Astrocyte of the cerebellum (primary cell): Measurements from ENCODE around the gene SIT1.
A peak's percentile ranks its signal among the peaks of the same experiment; 100 is the strongest.

ENCODE experiments used
- DNase-seq: peaks from one replicate; pipeline ENCODE4 v3.0.0-alpha.2; 2011; ENCODE audit warnings: low read depth
- H3K4me3 ChIP-seq: 2 replicates; pipeline ENCODE4 v1.5.1; 2011; ENCODE audit warnings: mild to moderate bottlenecking, low read depth, low read length, moderate library complexity
- CTCF ChIP-seq: IDR thresholded peaks from 2 replicates; pipeline ENCODE4 v1.5.1; 2012; ENCODE audit warnings: low read length, low read depth, moderate library complexity, mild to moderate bottlenecking; ENCODE audit errors: missing control alignments
- in situ Hi-C: cut with HindIII; loops from 2 replicates; pipeline ENCODE4 v1.10.0; 2017; ENCODE audit warnings: low sequenced_read_pairs

The SIT1 gene

GRCh38 chr9:35666549-35666948, 15.8 kb upstream of the SIT1 start:
- TF ChIP-seq CTCF, result no peak
- DNase-seq, result no peak
- no peak overlapping the region for H3K4me3 ChIP-seq
- in situ Hi-C loops, result no loop called here

DNA sequence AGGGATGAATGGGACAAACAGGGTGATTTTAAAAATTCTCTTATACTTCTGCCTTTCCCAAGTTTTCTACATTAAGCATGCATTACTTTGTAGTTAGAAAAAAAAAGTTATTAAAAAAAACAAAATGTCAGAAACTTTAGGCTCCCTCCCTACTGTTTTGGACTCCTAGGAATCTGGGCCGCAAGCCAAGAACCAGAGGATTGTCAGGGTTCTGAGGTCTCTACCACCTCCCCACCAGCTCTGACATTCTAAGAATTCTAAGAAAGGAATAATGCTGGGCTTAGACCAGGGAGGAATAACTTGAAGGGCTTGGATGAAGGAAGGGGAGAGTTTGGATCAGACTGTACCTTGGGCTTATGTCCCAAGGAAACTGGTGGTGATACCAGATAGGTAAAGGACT, 15.3 kb upstream of the SIT1 start:
- no peak for DNase-seq
- no peak overlapping the region for H3K4me3 ChIP-seq
- in situ Hi-C loops, result no loop called here
- no peak for TF ChIP-seq CTCF

DNA sequence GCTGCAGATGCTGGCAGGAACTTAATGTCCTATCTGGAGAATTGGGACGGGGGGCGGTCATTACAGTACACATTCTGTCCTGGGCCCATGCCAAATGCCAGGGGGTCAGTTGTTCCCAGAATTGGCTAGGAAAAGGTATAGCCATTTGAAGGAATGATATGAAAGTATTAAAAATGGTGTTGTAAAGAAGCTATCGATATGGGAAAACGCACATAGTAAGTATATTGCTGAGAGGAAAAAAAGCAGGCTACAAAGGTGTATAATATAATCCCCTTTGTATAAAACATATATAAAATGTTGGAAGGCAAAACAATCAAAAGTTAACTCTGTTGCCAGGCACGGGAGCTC, 14.7 kb upstream of the SIT1 start:
- peak overlapping the region; percentile 48 for H3K4me3 ChIP-seq
- no peak for DNase-seq
- TF ChIP-seq CTCF, result no peak
- in situ Hi-C loops, result no loop called here

DNA sequence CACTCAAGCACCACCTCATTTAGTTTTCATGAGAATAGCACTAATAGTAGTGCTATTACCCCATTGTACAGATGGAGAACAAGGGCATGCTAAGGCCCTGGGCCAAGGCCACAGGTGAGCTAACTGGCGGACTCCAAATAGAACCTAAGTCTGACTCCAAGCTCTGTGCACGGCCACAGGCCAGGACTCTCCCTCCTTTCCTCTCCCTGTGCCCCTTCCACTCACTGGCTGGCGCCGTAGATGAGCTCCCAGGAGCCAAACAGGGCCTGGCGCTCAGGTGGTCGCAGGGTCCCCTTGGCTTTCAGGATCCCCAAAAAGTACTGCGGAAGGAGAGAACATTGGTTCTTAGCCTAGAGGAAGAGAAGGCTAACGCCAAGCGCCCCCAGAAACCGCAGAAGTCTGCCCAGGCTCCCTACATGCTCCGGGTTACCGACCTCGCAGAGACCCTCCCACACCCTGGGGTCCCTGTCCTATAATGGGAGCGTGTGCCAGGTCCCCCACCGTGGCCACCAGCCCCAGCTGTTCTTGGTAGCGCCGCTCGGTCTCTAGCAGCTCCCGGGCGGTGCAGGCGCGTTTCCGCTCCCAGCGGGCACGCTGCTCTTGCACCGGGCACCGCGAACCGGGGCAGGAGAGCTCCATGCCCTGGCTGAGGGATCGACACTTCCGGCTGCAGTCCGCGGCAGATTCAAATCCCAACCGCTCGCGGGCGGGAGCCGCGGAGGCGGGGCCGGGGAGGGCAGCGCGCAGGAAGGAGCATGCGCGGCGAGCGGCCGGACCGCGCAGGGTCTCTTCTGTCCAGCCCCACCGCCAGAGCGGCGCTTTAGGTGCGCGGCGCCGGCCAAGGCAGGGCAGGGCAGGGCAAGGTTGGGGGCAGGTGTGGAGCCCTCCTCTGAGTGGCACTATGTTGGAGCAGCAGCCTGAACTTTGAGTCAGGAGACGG, 14.1 kb upstream of the SIT1 start, which contains the start of gene ARHGEF39:
Gene ARHGEF39, minus strand, starts transcription at position 665 of the 940 bp plus-strand sequence. Its CDS starts 26 bp downstream, at position 639.
- peak within 1 kb of the TSS; percentile 48 for H3K4me3 ChIP-seq
- in situ Hi-C loops, result no loop called here
- no peak for DNase-seq
- TF ChIP-seq CTCF, result peak; percentile 28

DNA sequence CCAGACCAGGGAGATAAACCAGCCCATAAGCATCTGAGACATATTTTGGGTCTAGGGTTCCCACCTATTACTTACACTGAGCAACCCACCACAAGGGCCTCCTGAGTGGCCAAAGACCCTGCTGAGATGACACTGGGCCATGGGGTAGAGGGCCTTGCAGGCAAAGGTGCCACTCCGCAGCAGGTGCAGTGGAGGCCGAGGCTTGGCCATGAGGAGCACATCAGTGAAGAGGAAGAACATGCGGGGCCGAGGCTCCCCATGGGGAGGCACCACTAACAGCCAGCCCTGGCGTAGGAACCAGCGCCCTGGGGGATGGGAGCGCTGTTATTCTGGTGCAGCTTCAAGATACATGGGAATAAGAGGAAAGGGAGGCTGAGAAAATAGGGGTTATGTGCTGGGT, 11.7 kb upstream of the SIT1 start:
- TF ChIP-seq CTCF, result no peak
- DNase-seq, result no peak
- no peak overlapping the region for H3K4me3 ChIP-seq
- in situ Hi-C loops, result no loop called here

GRCh38 chr9:35661756-35662350, 11.1 kb upstream of the SIT1 start:
- no peak for DNase-seq

More at GRCh38 chr9:35661756-35662350, 11.1 kb upstream of the SIT1 start:
- in situ Hi-C loops, result no loop called here
- no peak overlapping the region for H3K4me3 ChIP-seq
- no peak for TF ChIP-seq CTCF
